HepG2 (cell line): ENCODE measurements around the gene MLX. TPM values are rescaled to one million over a fixed set of nuclear protein-coding genes. Genes with fewer than 3 reads are reported as not detected.

Experiments
- ARID2 ChIP-seq: sonication (generic); formaldehyde crosslinking; IDR thresholded peaks from 2 replicates; pipeline ENCODE4 v1.8.1; 2022; ENCODE audit warnings: mild to moderate bottlenecking, missing genetic modification reagents, borderline replicate concordance
- CSRNP1 ChIP-seq: sonication (generic); formaldehyde crosslinking; IDR thresholded peaks from 2 replicates; pipeline ENCODE4 v1.8.1; 2023; ENCODE audit warnings: mild to moderate bottlenecking, missing genetic modification reagents
- DRAP1 ChIP-seq: IDR thresholded peaks from 2 replicates; pipeline ENCODE4 v1.6.1; 2016; ENCODE audit warnings: missing genetic modification reagents, missing compliant biosample characterization
- E2F2 ChIP-seq: sonication (generic); formaldehyde crosslinking; IDR thresholded peaks from 2 replicates; pipeline ENCODE4 v1.4.0; 2020; ENCODE audit warnings: missing genetic modification reagents, borderline replicate concordance
- ETS1 ChIP-seq: sonication (generic); formaldehyde crosslinking; IDR thresholded peaks from 2 replicates; pipeline ENCODE4 v1.4.0; 2020; ENCODE audit warnings: missing genetic modification reagents
- MAFK ChIP-seq, 2 experiments: IDR thresholded peaks in 1 of 2; conservative IDR thresholded peaks in 1 of 2; 2 replicates each; pipeline ENCODE4 v1.6.1; 2011; ENCODE audit warnings: improper control_type of control experiment in 2 of 2, low read length in 2 of 2
- MEIS1 ChIP-seq: sonication (generic); formaldehyde crosslinking; IDR thresholded peaks from 2 replicates; pipeline ENCODE4 v1.9.0; 2021; ENCODE audit warnings: mild to moderate bottlenecking, missing genetic modification reagents, moderate library complexity, borderline replicate concordance
- PRDM4 ChIP-seq: sonication (generic); formaldehyde crosslinking; IDR thresholded peaks from 2 replicates; pipeline ENCODE4 v1.9.0; 2021; ENCODE audit warnings: missing genetic modification reagents, borderline replicate concordance
- ZNF318 ChIP-seq: sonication (generic); formaldehyde crosslinking; IDR thresholded peaks from 2 replicates; pipeline ENCODE4 v1.4.0; 2020; ENCODE audit warnings: mild to moderate bottlenecking, missing genetic modification reagents
- ZNF431 ChIP-seq: sonication (generic); formaldehyde crosslinking; IDR thresholded peaks from 2 replicates; pipeline ENCODE4 v1.9.0; 2022; ENCODE audit warnings: missing genetic modification reagents, low read depth, mild to moderate bottlenecking, borderline replicate concordance
- polyA plus RNA-seq, 8 experiments: library from polyadenylated mRNA; depleted of rRNA in 3 of 8; stranded (reverse) in 7 of 8; unstranded in 1 of 8; fragments of >200 nt; fragmentation: Illumina TruSeq in 4 of 8; extraction: Trizol in 4 of 8; gene quantifications; 2 replicates each; pipeline versions ENCODE4 v1.2.1 to v1.2.3, GENCODE V29; 2011 to 2016; ENCODE audit warnings: low read depth in 4 of 8, missing spikeins in 1 of 8, mixed read lengths in 1 of 8; ENCODE audit not compliant: insufficient read depth in 1 of 8
- total RNA-seq, 5 experiments: library from RNA; depleted of rRNA; stranded (reverse); fragments of >200 nt; fragmentation: Illumina TruSeq; extraction: Trizol; gene quantifications; 2 replicates each; pipeline ENCODE4 v1.2.3, GENCODE V29; 2016; ENCODE audit warnings: low read depth in 1 of 5

Gene MLX
- total and polyA plus RNA-seq, 2 of the 13 experiments (the other 11 are each of a cell fraction or from before 2014, with no cell fraction given): 38.9 to 74.4 TPM

- 0 out of 2 replicates have a peak, but pooled peaks have one; percentile 60 for TF ChIP-seq PRDM4 (CRISPR knock-in tag)
- peak; percentile 74; the same call in 1 of the 2 replicates for TF ChIP-seq DRAP1
- peak; percentile 88 for TF ChIP-seq CSRNP1 (CRISPR knock-in tag)
- TF ChIP-seq ETS1 (CRISPR knock-in tag): no peak; the same call in 1 of the 2 replicates
- TF ChIP-seq MEIS1: peak; percentile 35; the same call in 1 of the 2 replicates
- TF ChIP-seq MAFK (conservative IDR thresholded peaks at IDR 0.05 in 1 of 2, IDR thresholded peaks at IDR 0.05 in 1 of 2; ENCODE audit: low read length in 2 of 2): no peak
- TF ChIP-seq ARID2 (CRISPR knock-in tag): peak; percentile 98
- peak; percentile 86 for TF ChIP-seq ZNF318 (CRISPR knock-in tag)
- TF ChIP-seq E2F2 (CRISPR knock-in tag): peak; percentile 29
- TF ChIP-seq ZNF431 (CRISPR knock-in tag): peak; percentile 39; the same call in 1 of the 2 replicates
Measured at GRCh38 chr17:42577532-42578281, 10.8 kb downstream of the MLX start, which contains the start of gene PSMC3IP (continued).
